ENCODE results near the gene NRXN3.

NRXN3 gene

GRCh38 chr14:79658221-79658620 lies 1488.0 kb downstream of the NRXN3 start:
- TF ChIP-seq CTCF (IDR thresholded peaks at IDR 0.05; ENCODE audit: low read depth, low read length, missing control alignments), result no peak
- DNase-seq (ENCODE audit: low read depth), result no peak
- no peak overlapping the region for H3K4me3 ChIP-seq (ENCODE audit: low read depth, low read length)
- in situ Hi-C loops (cut with HindIII; ENCODE audit: low sequenced_read_pairs), result no loop called here

- in situ Hi-C loops (cut with HindIII; ENCODE audit: low sequenced_read_pairs), result no loop called here
- no peak for DNase-seq (ENCODE audit: low read depth)
- no peak overlapping the region for H3K4me3 ChIP-seq (ENCODE audit: low read depth, low read length)
- TF ChIP-seq CTCF (IDR thresholded peaks at IDR 0.05; ENCODE audit: low read depth, low read length, missing control alignments), result no peak
These were observed 1488.6 kb downstream of the NRXN3 start for GRCh38 chr14:79658769-79659168.

GRCh38 chr14:79660053-79660939 lies 1490.1 kb downstream of the NRXN3 start:
- in situ Hi-C loops (cut with HindIII; ENCODE audit: low sequenced_read_pairs), result no loop called here
- DNase-seq (ENCODE audit: low read depth), result no peak
- no peak overlapping the region for H3K4me3 ChIP-seq (ENCODE audit: low read depth, low read length)
- no peak for TF ChIP-seq CTCF (IDR thresholded peaks at IDR 0.05; ENCODE audit: low read depth, low read length, missing control alignments)

- TF ChIP-seq CTCF (IDR thresholded peaks at IDR 0.05; ENCODE audit: low read depth, low read length, missing control alignments), result no peak
- no peak overlapping the region for H3K4me3 ChIP-seq (ENCODE audit: low read depth, low read length)
- in situ Hi-C loops (cut with HindIII; ENCODE audit: low sequenced_read_pairs), result no loop called here
- DNase-seq (ENCODE audit: low read depth), result peak; percentile 4
These were observed 1491.6 kb downstream of the NRXN3 start for GRCh38 chr14:79661752-79662151.

- in situ Hi-C loops (cut with HindIII; ENCODE audit: low sequenced_read_pairs), result no loop called here
- H3K4me3 ChIP-seq (ENCODE audit: low read depth, low read length), result no peak overlapping the region
- no peak for DNase-seq (ENCODE audit: low read depth)
- TF ChIP-seq CTCF (IDR thresholded peaks at IDR 0.05; ENCODE audit: low read depth, low read length, missing control alignments), result no peak
These were observed 1493.3 kb downstream of the NRXN3 start for GRCh38 chr14:79663453-79663852.

- H3K4me3 ChIP-seq (ENCODE audit: low read depth, low read length), result no peak overlapping the region
- TF ChIP-seq CTCF (IDR thresholded peaks at IDR 0.05; ENCODE audit: low read depth, low read length, missing control alignments), result no peak
- no peak for DNase-seq (ENCODE audit: low read depth)
- in situ Hi-C loops (cut with HindIII; ENCODE audit: low sequenced_read_pairs), result no loop called here
These were observed 1495.4 kb downstream of the NRXN3 start for GRCh38 chr14:79665556-79665955.

Data from astrocyte of the cerebellum (primary cell).